ENCODE results near the gene NF2. TPM values are rescaled to one million over a fixed set of nuclear protein-coding genes. Genes with fewer than 3 reads are reported as not detected.

The NF2 gene
- total and polyA plus RNA-seq, 2 of the 8 experiments (the other 6 are each of a cell fraction or from before 2014, with no cell fraction given) = 17.6 to 53.6 TPM

DNA sequence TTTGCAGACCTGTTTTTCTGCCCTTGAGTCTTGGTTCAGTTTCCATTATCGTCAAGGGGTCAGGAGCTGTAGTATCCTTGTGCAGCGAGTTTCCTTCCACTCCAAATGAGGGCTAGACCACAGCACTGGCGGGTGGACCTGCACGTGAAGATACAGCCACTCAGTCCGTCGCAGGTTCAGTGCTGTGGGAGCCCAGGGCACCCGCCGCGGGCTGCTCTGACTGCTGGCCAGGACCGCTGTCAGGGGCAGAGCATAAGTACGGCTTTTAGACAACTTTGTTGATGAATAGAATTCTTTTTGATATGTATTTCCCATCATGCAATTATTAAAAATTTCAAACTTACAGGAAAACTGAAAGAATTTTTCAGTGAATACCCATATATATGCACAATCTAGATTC, 56.6 kb downstream of the NF2 start:
- H4K91ac ChIP-seq (replicated peaks; ENCODE audit: insufficient read length, low read length) = no peak overlapping the region
- no peak overlapping the region for H3K18ac ChIP-seq (ENCODE audit: extremely low read depth, low read length)
- H2BK20ac ChIP-seq (ENCODE audit: low read length) = no peak overlapping the region
- peaks cover 2% of the 10 kb centered on the region; the same call in 1 of the 2 replicates for H3K23me2 ChIP-seq (ENCODE audit: low read depth, low read length)
- FAIRE-seq = no peak
- no peak overlapping the region for H3K9ac ChIP-seq (replicated peaks in 1 of 4; ENCODE audit: extremely low read depth in 1 of 4, low read depth in 3 of 4, low read length in 3 of 4)
- H3K79me1 ChIP-seq (ENCODE audit: low read depth, low read length) = no peaks in the 10 kb centered on the region
- H2BK5ac ChIP-seq (ENCODE audit: low read depth, low read length) = no peak overlapping the region
- H3K56ac ChIP-seq (replicated peaks; ENCODE audit: insufficient read length, low read depth, low read length) = no peak overlapping the region
- H3K4ac ChIP-seq (replicated peaks; ENCODE audit: insufficient read length, low read depth, low read length) = no peak overlapping the region
- WGBS, 2 experiments (ENCODE audit: extremely low coverage in 1 of 2, insufficient coverage in 1 of 2, insufficient read length in 1 of 2, insufficient replicate concordance in 2 of 2, low coverage in 1 of 2, low lambda C conversion rate in 2 of 2, missing lambda C conversion rate in 1 of 2) = 90% methylated on average over 11 of the region's 11 CpGs; no CpG with 5 or more reads in 1 of the 2 experiments
- TF ChIP-seq, protein P1, sequence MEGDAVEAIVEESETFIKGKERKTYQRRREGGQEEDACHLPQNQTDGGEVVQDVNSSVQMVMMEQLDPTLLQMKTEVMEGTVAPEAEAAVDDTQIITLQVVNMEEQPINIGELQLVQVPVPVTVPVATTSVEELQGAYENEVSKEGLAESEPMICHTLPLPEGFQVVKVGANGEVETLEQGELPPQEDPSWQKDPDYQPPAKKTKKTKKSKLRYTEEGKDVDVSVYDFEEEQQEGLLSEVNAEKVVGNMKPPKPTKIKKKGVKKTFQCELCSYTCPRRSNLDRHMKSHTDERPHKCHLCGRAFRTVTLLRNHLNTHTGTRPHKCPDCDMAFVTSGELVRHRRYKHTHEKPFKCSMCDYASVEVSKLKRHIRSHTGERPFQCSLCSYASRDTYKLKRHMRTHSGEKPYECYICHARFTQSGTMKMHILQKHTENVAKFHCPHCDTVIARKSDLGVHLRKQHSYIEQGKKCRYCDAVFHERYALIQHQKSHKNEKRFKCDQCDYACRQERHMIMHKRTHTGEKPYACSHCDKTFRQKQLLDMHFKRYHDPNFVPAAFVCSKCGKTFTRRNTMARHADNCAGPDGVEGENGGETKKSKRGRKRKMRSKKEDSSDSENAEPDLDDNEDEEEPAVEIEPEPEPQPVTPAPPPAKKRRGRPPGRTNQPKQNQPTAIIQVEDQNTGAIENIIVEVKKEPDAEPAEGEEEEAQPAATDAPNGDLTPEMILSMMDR (IDR thresholded peaks at IDR 0.05; ENCODE audit: control extremely low read depth in 1 of 3, insufficient read depth in 1 of 3, low read depth in 1 of 3, low read length in 3 of 3) = no peak
- TF ChIP-seq JUN (IDR thresholded peaks at IDR 0.05; ENCODE audit: low read depth, low read length) = no peak
- TF ChIP-seq GABPA (IDR thresholded peaks at IDR 0.05; ENCODE audit: borderline replicate concordance, insufficient read depth, low read length) = no peak
- TF ChIP-seq, protein P2, sequence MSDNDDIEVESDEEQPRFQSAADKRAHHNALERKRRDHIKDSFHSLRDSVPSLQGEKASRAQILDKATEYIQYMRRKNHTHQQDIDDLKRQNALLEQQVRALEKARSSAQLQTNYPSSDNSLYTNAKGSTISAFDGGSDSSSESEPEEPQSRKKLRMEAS (IDR thresholded peaks at IDR 0.05) = no peak
- TF ChIP-seq, protein P3, sequence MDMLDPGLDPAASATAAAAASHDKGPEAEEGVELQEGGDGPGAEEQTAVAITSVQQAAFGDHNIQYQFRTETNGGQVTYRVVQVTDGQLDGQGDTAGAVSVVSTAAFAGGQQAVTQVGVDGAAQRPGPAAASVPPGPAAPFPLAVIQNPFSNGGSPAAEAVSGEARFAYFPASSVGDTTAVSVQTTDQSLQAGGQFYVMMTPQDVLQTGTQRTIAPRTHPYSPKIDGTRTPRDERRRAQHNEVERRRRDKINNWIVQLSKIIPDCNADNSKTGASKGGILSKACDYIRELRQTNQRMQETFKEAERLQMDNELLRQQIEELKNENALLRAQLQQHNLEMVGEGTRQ (IDR thresholded peaks at IDR 0.05; ENCODE audit: low read length) = no peak
- no peak for TF ChIP-seq POLR2AphosphoS5 (IDR thresholded peaks at IDR 0.05; ENCODE audit: low read depth, low read length)
- TF ChIP-seq TBP (IDR thresholded peaks at IDR 0.05; ENCODE audit: low read depth, low read length) = no peak
- TF ChIP-seq KDM1A (IDR thresholded peaks at IDR 0.05; ENCODE audit: borderline replicate concordance, low read length) = no peak
- TF ChIP-seq EGR1 (IDR thresholded peaks at IDR 0.05; ENCODE audit: borderline replicate concordance, low read depth, low read length) = no peak
- H3K14ac ChIP-seq (ENCODE audit: insufficient read length) = no peak overlapping the region
- H3K27me3 ChIP-seq (replicated peaks in 1 of 4; ENCODE audit: control insufficient read depth in 3 of 4, extremely low read depth in 1 of 4, insufficient read depth in 3 of 4, low read length in 3 of 4) = no peaks in the 10 kb centered on the region
- H3K4me1 ChIP-seq (replicated peaks in 1 of 4; ENCODE audit: control insufficient read depth in 3 of 4, insufficient read depth in 4 of 4, low read length in 3 of 4) = no peaks in the 10 kb centered on the region
- no peak overlapping the region for H3K23ac ChIP-seq (ENCODE audit: insufficient read length)
- no peak overlapping the region for H3K4me3 ChIP-seq (ENCODE audit: extremely low read depth in 1 of 4, insufficient read depth in 2 of 4, low read depth in 3 of 4, low read length in 4 of 4)
- H4K5ac ChIP-seq (ENCODE audit: insufficient read length, low read depth, low read length) = no peak overlapping the region
- no peak for DNase-seq (ENCODE audit: low read depth in 1 of 2, low spot score in 2 of 2)
- no peak overlapping the region for H2AFZ ChIP-seq (ENCODE audit: low read length)
- H2BK12ac ChIP-seq (ENCODE audit: low read depth, low read length) = no peak overlapping the region
- no peak overlapping the region for H2BK120ac ChIP-seq (replicated peaks; ENCODE audit: low read depth, low read length)
- no peaks in the 10 kb centered on the region for H3K9me3 ChIP-seq (ENCODE audit: insufficient read depth in 2 of 2, low read depth in 1 of 2, low read length in 1 of 2)
- no peak overlapping the region for H2BK15ac ChIP-seq (ENCODE audit: low read length)
- H3K27ac ChIP-seq (ENCODE audit: low read depth, low read length) = no peak overlapping the region
- no peak overlapping the region for H3K4me2 ChIP-seq (ENCODE audit: insufficient read depth in 1 of 2, low read depth in 2 of 2, low read length in 2 of 2)
- H3K79me2 ChIP-seq (ENCODE audit: control insufficient read depth in 1 of 2, insufficient read depth in 2 of 2, low read length in 2 of 2) = no peaks in the 10 kb centered on the region
- ChIA-PET POLR2A (ENCODE audit: partially characterized antibody) (no interaction called here), CTCF (ENCODE audit: partially characterized antibody) (interaction anchor here (0.8 to 1.1 kb wide), 3 partner anchors 9 to 35 kb away, joined by 3 to 5 read pairs (median 3); no protein-coding TSS in a partner anchor)
- H4K8ac ChIP-seq (ENCODE audit: extremely low read depth, insufficient read depth, low read length) = no peak overlapping the region
- no peak overlapping the region for H2AK5ac ChIP-seq (ENCODE audit: low read depth, low read length)
- H3K36me3 ChIP-seq (ENCODE audit: control insufficient read depth in 2 of 4, insufficient read depth in 4 of 4, low read length in 3 of 4) = peaks cover 0 to 13% (median under 1%) of the 10 kb centered on the region in 4 experiments; a peak in 4 of 8 replicates
- no peaks in the 10 kb centered on the region for H4K20me1 ChIP-seq (replicated peaks in 1 of 2; ENCODE audit: control insufficient read depth in 1 of 2, insufficient read depth in 2 of 2, low read length in 2 of 2)
